Smooth muscle cell (in vitro differentiated cells): ENCODE data around the gene IFT122. TPM values are rescaled to one million over a fixed set of nuclear protein-coding genes. Genes with fewer than 3 reads are reported as not detected.

Experiments
- DNase-seq: peaks from one replicate; lab custom pipeline; 2025; ENCODE audit not compliant: unreplicated experiment; lab: John Stamatoyannopoulos, UW
- H2AFZ ChIP-seq: fragments of 200-600 bp; sonication (generic); 2 replicates; pipeline ENCODE4 v1.6.0; 2016; ENCODE audit warnings: antibody characterized with exemption, low read depth, mild to moderate bottlenecking
- H3F3A ChIP-seq: fragments of 200-600 bp; sonication (generic); 2 replicates; pipeline ENCODE4 v1.6.0; 2017; ENCODE audit warnings: antibody characterized with exemption, low read depth
- H3K27ac ChIP-seq: fragments of 200-600 bp; sonication (generic); 2 replicates; pipeline ENCODE4 v1.5.1; 2016; ENCODE audit warnings: low read depth, mild to moderate bottlenecking
- H3K27me3 ChIP-seq: fragments of 200-600 bp; sonication (generic); 2 replicates; pipeline ENCODE4 v1.6.1; 2016; ENCODE audit warnings: low read depth, mild to moderate bottlenecking
- H3K36me3 ChIP-seq: fragments of 200-600 bp; sonication (generic); 2 replicates; pipeline ENCODE4 v1.5.1; 2016; ENCODE audit warnings: low read depth
- H3K4me1 ChIP-seq: fragments of 200-600 bp; sonication (generic); 2 replicates; pipeline ENCODE4 v1.5.1; 2016; ENCODE audit warnings: low read depth
- H3K4me2 ChIP-seq: fragments of 200-600 bp; sonication (generic); 2 replicates; pipeline ENCODE4 v1.6.0; 2016; ENCODE audit warnings: mild to moderate bottlenecking
- H3K4me3 ChIP-seq: fragments of 200-600 bp; sonication (generic); 2 replicates; pipeline ENCODE4 v1.5.1; 2016; ENCODE audit warnings: mild to moderate bottlenecking
- H3K79me2 ChIP-seq: fragments of 200-600 bp; sonication (generic); 2 replicates; pipeline ENCODE4 v1.6.0; 2016; ENCODE audit warnings: low read depth, mild to moderate bottlenecking
- H3K9ac ChIP-seq: fragments of 200-600 bp; sonication (generic); 2 replicates; pipeline ENCODE4 v1.6.0; 2016; ENCODE audit warnings: low read depth
- H3K9me3 ChIP-seq: fragments of 200-600 bp; sonication (generic); replicated peaks from 2 replicates; pipeline ENCODE4 v1.5.1; 2016; ENCODE audit warnings: low read depth
- H4K20me1 ChIP-seq: fragments of 200-600 bp; sonication (generic); 2 replicates; pipeline ENCODE4 v1.6.0; 2016; ENCODE audit warnings: low read depth
- CTCF ChIP-seq: fragments of 200-600 bp; sonication (generic); IDR thresholded peaks from 2 replicates; pipeline ENCODE4 v1.5.1; 2017; ENCODE audit warnings: borderline replicate concordance, mild to moderate bottlenecking, antibody characterized with exemption; ENCODE audit not compliant: insufficient read depth, poor library complexity, severe bottlenecking
- WGBS: methylation state at CpG from one replicate; pipeline ENCODE4 v1.1.7; 2016; ENCODE audit warnings: low lambda C conversion rate; 5-methylcytosine and 5-hydroxymethylcytosine counted together
- polyA plus RNA-seq: library from polyadenylated mRNA; unstranded; fragments of >200 nt; fragmentation: Nextera tagmentation; extraction: Ambion mirVana; gene quantifications from 2 replicates; pipeline ENCODE4 v1.2.1, GENCODE V29; 2016
- total RNA-seq: library from RNA; depleted of rRNA; stranded (reverse); fragments of >200 nt; gene quantifications from 2 replicates; pipeline ENCODE4 v1.2.3, GENCODE V29; 2014

Gene IFT122
- total and polyA plus RNA-seq, 2 experiments from 2014 or later = 13.4 to 17.4 TPM

- no peak overlapping the region for H3K4me2 ChIP-seq
- H3K27me3 ChIP-seq = no peaks in the 10 kb centered on the region
- H4K20me1 ChIP-seq = no peaks in the 10 kb centered on the region
- H3K79me2 ChIP-seq = no peaks in the 10 kb centered on the region
- no peak overlapping the region for H3K9ac ChIP-seq
- H3K36me3 ChIP-seq = no peaks in the 10 kb centered on the region
- peaks cover 2% of the 10 kb centered on the region for H3F3A ChIP-seq
- no peak for DNase-seq
- no peaks in the 10 kb centered on the region for H3K9me3 ChIP-seq
- no peak overlapping the region for H3K4me3 ChIP-seq
- peaks cover 6% of the 10 kb centered on the region for H3K4me1 ChIP-seq
- no peak overlapping the region for H2AFZ ChIP-seq
- 86% methylated on average over 9 of the region's 9 CpGs for WGBS
- no peak overlapping the region for H3K27ac ChIP-seq
- TF ChIP-seq CTCF = no peak
Measured at GRCh38 chr3:129507181-129507831, 67.3 kb downstream of the IFT122 start.

GRCh38 chr3:129512595-129512994 lies 72.6 kb downstream of the IFT122 start:
- H3K4me1 ChIP-seq = no peaks in the 10 kb centered on the region
- no peak overlapping the region for H2AFZ ChIP-seq
- H3K9me3 ChIP-seq = no peaks in the 10 kb centered on the region
- TF ChIP-seq CTCF = no peak
- H3K36me3 ChIP-seq = no peaks in the 10 kb centered on the region
- no peak for DNase-seq
- H3K27me3 ChIP-seq = no peaks in the 10 kb centered on the region
- H3F3A ChIP-seq = no peaks in the 10 kb centered on the region
- no peak overlapping the region for H3K27ac ChIP-seq
- no peaks in the 10 kb centered on the region for H4K20me1 ChIP-seq
- H3K4me3 ChIP-seq = no peak overlapping the region
- no peaks in the 10 kb centered on the region for H3K79me2 ChIP-seq
- no peak overlapping the region for H3K4me2 ChIP-seq
- no peak overlapping the region for H3K9ac ChIP-seq

- Histone ChIP-seq H3K4me3 (no peak overlapping the region), H3K4me2 (no peak overlapping the region), H3K27ac (no peak overlapping the region), H3F3A (no peaks in the 10 kb centered on the region), H4K20me1 (no peaks in the 10 kb centered on the region), H3K36me3 (no peaks in the 10 kb centered on the region), H2AFZ (no peak overlapping the region), H3K4me1 (no peaks in the 10 kb centered on the region), H3K9ac (no peak overlapping the region), H3K79me2 (no peaks in the 10 kb centered on the region), H3K9me3 (no peaks in the 10 kb centered on the region), H3K27me3 (no peaks in the 10 kb centered on the region)
- DNase-seq = no peak
- 95% methylated on average over 8 of the region's 8 CpGs for WGBS
- no peak for TF ChIP-seq CTCF
Measured at GRCh38 chr3:129513705-129514104, 73.7 kb downstream of the IFT122 start.

GRCh38 chr3:129514110-129514509 lies 74.1 kb downstream of the IFT122 start:
- Histone ChIP-seq H3K4me1 (no peaks in the 10 kb centered on the region), H3K79me2 (no peaks in the 10 kb centered on the region), H3K9me3 (no peaks in the 10 kb centered on the region), H3K27me3 (no peaks in the 10 kb centered on the region), H3K27ac (no peak overlapping the region), H3K4me3 (no peak overlapping the region), H3F3A (no peaks in the 10 kb centered on the region), H2AFZ (no peak overlapping the region), H3K36me3 (no peaks in the 10 kb centered on the region), H4K20me1 (no peaks in the 10 kb centered on the region), H3K9ac (no peak overlapping the region), H3K4me2 (no peak overlapping the region)
- WGBS = 94% methylated on average over 10 of the region's 10 CpGs
- no peak for DNase-seq
- TF ChIP-seq CTCF = no peak
